Thyroid gland (tissue), 4 donors: ENCODE measurements around the gene CORO1C.

Source experiments
- CTCF ChIP-seq, 6 experiments: fragments of 200-600 bp in 3 of 6; fragments of 450-650 bp in 3 of 6; sonication (generic) in 3 of 6; IDR thresholded peaks; one replicate each; pipeline ENCODE4 v1.5.1; 2016 to 2019; ENCODE audit warnings: antibody characterized with exemption in 6 of 6, mild to moderate bottlenecking in 2 of 6, inconsistent platforms in 1 of 6, moderate library complexity in 1 of 6
- POLR2A ChIP-seq, 2 donors: fragments of 450-650 bp; IDR thresholded peaks; one replicate each; pipeline ENCODE4 v1.6.1; 2017; ENCODE audit warnings: antibody characterized with exemption in 2 of 2, mild to moderate bottlenecking in 2 of 2, moderate library complexity in 1 of 2

GRCh38 chr12:108734200-108734906, 3.0 kb upstream of the CORO1C start:
- TF ChIP-seq CTCF (IDR thresholded peaks at IDR 0.05) (no peak), POLR2A (IDR thresholded peaks at IDR 0.05) (no peak)
